ENCODE data around the gene VPS13D.
"Not testable (repeated sequence)": the region's sequence is repeated elsewhere in the genome, so short reads cannot be mapped to it uniquely, and the experiment has no call there.

The VPS13D gene

GRCh38 chr1:12294076-12294475 lies 64.2 kb downstream of the VPS13D start:
- DNase-seq (ENCODE audit: low spot score) = no peak

- no peak for DNase-seq (ENCODE audit: low spot score)
These were observed 66.2 kb downstream of the VPS13D start for GRCh38 chr1:12296016-12296415.

GRCh38 chr1:12296623-12297022 lies 66.8 kb downstream of the VPS13D start:
- DNase-seq (ENCODE audit: low spot score) = no peak

GRCh38 chr1:12300706-12301105 lies 70.9 kb downstream of the VPS13D start:
- DNase-seq (ENCODE audit: low spot score) = no peak

- DNase-seq (ENCODE audit: low spot score) = no peak
These were observed 71.8 kb downstream of the VPS13D start for GRCh38 chr1:12301518-12302237.

- DNase-seq (ENCODE audit: low spot score) = no peak
These were observed 73.1 kb downstream of the VPS13D start for GRCh38 chr1:12302798-12303447.

- no peak for DNase-seq (ENCODE audit: low spot score)
These were observed 75.5 kb downstream of the VPS13D start for GRCh38 chr1:12305377-12305776.

- DNase-seq (ENCODE audit: low spot score) = no peak
These were observed 80.2 kb downstream of the VPS13D start for GRCh38 chr1:12309783-12310742.

- peak; percentile 35 for DNase-seq (ENCODE audit: low spot score)
These were observed 84.6 kb downstream of the VPS13D start for GRCh38 chr1:12314333-12314903.

GRCh38 chr1:12315146-12315545 lies 85.3 kb downstream of the VPS13D start:
- DNase-seq (ENCODE audit: low spot score) = no peak

GRCh38 chr1:12316331-12316730 lies 86.5 kb downstream of the VPS13D start:
- DNase-seq (ENCODE audit: low spot score) = no peak

- DNase-seq (ENCODE audit: low spot score) = no peak
These were observed 90.7 kb downstream of the VPS13D start for GRCh38 chr1:12320486-12320885.

- DNase-seq (ENCODE audit: low spot score) = no peak
These were observed 94.6 kb downstream of the VPS13D start for GRCh38 chr1:12324423-12324822.

- DNase-seq (ENCODE audit: low spot score) = not testable (repeated sequence)
These were observed 95.1 kb downstream of the VPS13D start for GRCh38 chr1:12324973-12325372.

- DNase-seq (ENCODE audit: low spot score) = no peak
These were observed 97.2 kb downstream of the VPS13D start for GRCh38 chr1:12326986-12327385.

GRCh38 chr1:12327566-12327965 lies 97.7 kb downstream of the VPS13D start:
- DNase-seq (ENCODE audit: low spot score) = no peak

- no peak for DNase-seq (ENCODE audit: low spot score)
These were observed 103.4 kb downstream of the VPS13D start for GRCh38 chr1:12333036-12333785.

- DNase-seq (ENCODE audit: low spot score) = no peak
These were observed 106.0 kb downstream of the VPS13D start for GRCh38 chr1:12335815-12336214.

- DNase-seq (ENCODE audit: low spot score) = no peak
These were observed 106.6 kb downstream of the VPS13D start for GRCh38 chr1:12336413-12336812.

- no peak for DNase-seq (ENCODE audit: low spot score)
These were observed 108.2 kb downstream of the VPS13D start for GRCh38 chr1:12338017-12338416.

- no peak for DNase-seq (ENCODE audit: low spot score)
These were observed 109.0 kb downstream of the VPS13D start for GRCh38 chr1:12338823-12339222.

- no peak for DNase-seq (ENCODE audit: low spot score)
These were observed 109.6 kb downstream of the VPS13D start for GRCh38 chr1:12339396-12339795.

All from NAMALWA (cell line).